ENCODE measurements around the gene ADK.
"Not testable (repeated sequence)": the region's sequence is repeated elsewhere in the genome, so short reads cannot be mapped to it uniquely, and the experiment has no call there.

DNA sequence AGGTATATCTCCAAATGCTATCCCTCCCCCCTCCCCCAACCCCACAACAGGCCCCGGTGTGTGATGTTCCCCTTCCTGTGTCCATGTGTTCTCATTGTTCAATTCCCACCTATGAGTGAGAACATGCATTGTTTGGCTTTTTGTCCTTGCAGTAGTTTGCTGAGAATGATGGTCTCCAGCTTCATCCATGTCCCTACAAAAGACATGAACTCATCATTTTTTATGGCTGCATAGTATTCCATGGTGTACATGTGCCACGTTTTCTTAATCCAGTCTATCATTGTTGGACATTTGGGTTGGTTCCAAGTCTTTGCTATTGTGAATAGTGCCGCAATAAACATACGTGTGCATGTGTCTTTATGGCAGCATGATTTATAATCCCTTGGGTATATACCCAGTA is 417.9 kb downstream of the ADK start:
- TF ChIP-seq, protein P1, sequence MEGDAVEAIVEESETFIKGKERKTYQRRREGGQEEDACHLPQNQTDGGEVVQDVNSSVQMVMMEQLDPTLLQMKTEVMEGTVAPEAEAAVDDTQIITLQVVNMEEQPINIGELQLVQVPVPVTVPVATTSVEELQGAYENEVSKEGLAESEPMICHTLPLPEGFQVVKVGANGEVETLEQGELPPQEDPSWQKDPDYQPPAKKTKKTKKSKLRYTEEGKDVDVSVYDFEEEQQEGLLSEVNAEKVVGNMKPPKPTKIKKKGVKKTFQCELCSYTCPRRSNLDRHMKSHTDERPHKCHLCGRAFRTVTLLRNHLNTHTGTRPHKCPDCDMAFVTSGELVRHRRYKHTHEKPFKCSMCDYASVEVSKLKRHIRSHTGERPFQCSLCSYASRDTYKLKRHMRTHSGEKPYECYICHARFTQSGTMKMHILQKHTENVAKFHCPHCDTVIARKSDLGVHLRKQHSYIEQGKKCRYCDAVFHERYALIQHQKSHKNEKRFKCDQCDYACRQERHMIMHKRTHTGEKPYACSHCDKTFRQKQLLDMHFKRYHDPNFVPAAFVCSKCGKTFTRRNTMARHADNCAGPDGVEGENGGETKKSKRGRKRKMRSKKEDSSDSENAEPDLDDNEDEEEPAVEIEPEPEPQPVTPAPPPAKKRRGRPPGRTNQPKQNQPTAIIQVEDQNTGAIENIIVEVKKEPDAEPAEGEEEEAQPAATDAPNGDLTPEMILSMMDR (IDR thresholded peaks at IDR 0.05): not testable (repeated sequence)
- not testable (repeated sequence) for TF ChIP-seq POLR2AphosphoS5, POLR2A, EP300 (IDR thresholded peaks at IDR 0.05)

Data from gastroesophageal sphincter (tissue), 3 donors.